ENCODE results near the gene PLXNA2.

The PLXNA2 gene

DNA sequence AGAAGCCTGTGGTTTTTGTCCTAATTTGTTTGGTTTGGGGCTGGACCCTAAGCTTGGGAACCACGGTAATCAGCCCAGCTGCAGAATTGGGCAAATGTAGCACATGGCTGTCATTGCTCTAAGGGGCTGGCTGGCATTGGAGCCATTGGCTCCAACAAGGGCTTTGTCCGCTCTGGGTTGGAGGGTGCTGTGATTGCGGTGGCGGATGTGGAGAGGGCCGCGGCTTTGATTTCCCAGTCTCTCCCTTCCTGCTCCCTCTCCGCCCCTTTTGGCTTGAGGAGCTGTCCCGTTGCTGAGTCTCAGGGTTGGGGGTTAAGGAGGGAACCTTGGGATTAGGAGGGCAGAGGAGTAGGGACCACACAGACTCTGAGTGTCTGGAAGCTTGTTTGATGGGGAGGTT, 241.5 kb downstream of the PLXNA2 start:
- TF ChIP-seq CTCF (IDR thresholded peaks at IDR 0.05) = no peak

DNA sequence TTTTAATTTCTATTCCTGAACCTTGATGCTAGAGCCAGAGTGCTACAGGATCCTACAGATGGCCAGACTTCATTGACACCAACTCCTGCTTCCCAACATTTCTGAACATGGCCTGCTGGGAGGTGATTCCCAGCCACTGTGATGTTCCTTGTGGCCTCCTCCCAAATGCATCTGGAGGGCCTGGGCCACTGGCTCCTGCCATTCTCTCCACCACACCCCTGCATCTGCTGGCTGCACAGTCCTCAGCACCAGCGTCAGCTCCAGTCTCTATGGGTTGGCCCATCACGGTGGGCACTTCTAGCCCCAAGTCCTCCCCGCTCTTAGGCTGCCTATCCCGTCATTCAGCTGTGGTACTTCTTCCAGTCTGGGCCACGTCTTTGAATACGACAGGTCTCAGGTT, 242.1 kb downstream of the PLXNA2 start:
- TF ChIP-seq CTCF (IDR thresholded peaks at IDR 0.05) = no peak

- no peak for TF ChIP-seq CTCF (IDR thresholded peaks at IDR 0.05)
Observed at GRCh38 chr1:208000504-208000903, 243.7 kb downstream of the PLXNA2 start.

DNA sequence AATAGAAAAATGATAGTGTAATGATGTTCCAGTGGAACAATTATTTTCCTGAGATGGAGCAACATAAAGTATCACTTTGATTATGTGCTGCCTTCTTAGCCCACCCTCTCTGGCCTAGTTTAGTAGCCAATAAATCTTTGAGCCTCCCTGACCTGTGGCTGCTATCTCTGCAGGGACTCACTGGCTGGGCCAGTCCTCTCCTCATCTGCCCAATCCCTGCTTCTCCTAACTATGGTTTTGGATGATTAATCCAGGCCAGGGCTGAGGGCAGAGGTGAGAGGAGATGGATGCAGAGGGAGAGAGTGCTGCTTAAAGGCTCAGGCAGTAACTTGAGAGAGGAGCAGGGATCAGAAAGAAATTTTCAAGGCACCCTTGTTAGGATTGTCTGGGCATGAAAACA, 244.2 kb downstream of the PLXNA2 start:
- TF ChIP-seq CTCF (IDR thresholded peaks at IDR 0.05) = no peak

- TF ChIP-seq CTCF (IDR thresholded peaks at IDR 0.05) = no peak
Observed at GRCh38 chr1:207999274-207999915, 244.8 kb downstream of the PLXNA2 start.

DNA sequence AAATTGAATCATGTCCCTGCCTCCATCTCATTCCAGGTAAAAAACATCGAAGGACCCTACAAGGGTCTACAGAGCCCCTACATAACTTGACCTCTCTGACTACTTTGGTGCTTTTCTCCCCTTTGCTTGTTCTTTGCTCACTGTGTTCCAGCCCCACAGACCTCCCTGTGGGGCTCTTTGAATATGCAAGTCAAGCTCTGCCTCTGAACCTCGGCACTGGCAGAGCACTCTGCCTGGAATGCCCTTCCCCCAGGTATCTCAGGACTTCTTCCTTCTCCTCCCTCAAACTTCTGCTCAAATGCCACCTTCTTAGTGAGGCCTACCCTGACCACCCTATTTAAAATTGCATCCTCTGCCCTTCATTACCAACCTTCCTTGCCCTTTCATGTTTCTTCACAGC, 245.5 kb downstream of the PLXNA2 start:
- TF ChIP-seq CTCF (IDR thresholded peaks at IDR 0.05) = no peak

DNA sequence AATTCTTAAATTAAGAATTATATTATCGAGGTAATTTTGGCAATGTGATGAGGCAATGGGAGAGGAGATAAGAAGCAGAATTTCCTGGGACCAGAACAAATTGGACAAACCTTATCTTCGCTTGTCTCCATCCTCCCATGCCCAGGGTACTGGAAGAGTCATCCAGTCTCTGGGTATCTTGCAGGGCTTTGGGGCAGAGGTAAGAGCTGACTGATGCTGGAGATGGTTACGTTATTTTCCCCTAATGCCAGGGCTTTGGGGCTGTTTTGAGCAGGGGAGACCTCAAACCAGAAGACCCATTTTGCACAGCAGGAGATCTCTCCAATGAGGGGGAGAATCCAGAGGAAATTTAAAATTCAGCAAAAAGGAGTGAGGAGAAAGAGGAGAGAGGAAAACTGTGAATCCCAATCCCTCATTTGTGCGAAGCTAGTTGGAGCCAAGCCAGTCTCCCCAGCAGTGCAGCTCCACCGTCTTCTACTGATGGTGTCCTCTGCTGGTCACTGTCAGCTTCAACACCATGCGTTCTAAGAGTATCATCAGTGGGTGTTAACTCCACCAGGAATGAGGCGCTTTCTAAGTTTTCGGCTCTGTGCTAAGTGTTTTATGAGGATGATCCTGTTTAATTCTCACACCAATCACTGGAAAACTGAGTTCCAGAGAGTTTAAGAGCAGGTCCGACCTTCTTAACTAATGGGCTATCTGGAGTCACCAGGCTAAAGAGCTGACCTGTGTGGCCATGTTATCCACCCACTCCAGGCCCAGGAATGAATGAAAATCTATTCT, 246.5 kb downstream of the PLXNA2 start:
- TF ChIP-seq CTCF (IDR thresholded peaks at IDR 0.05) = peak; percentile 97

Measured in LNCAP (cell line).